IPS-18a (cell line): ENCODE measurements around the gene C1QTNF3.
"Not testable (repeated sequence)": the region's sequence is repeated elsewhere in the genome, so short reads cannot be mapped to it uniquely, and the experiment has no call there.

Source experiments
- H3K27ac ChIP-seq: one replicate; pipeline ENCODE4 v1.5.1; 2013; ENCODE audit warnings: low read length
- H3K27me3 ChIP-seq: one replicate; pipeline ENCODE4 v1.6.1; 2013; ENCODE audit warnings: mild to moderate bottlenecking, low read length; ENCODE audit not compliant: control insufficient read depth, insufficient read depth
- H3K36me3 ChIP-seq: one replicate; pipeline ENCODE4 v1.6.1; 2013; ENCODE audit warnings: low read depth, low read length; ENCODE audit not compliant: control insufficient read depth
- H3K4me1 ChIP-seq: one replicate; pipeline ENCODE4 v1.6.1; 2013; ENCODE audit warnings: low read depth, low read length; ENCODE audit not compliant: control insufficient read depth
- H3K4me3 ChIP-seq: one replicate; pipeline ENCODE4 v1.5.1; 2013; ENCODE audit warnings: low read length
- H3K9ac ChIP-seq: one replicate; pipeline ENCODE4 v1.6.1; 2013; ENCODE audit warnings: mild to moderate bottlenecking, low read length, moderate library complexity
- H3K9me3 ChIP-seq: one replicate; pipeline ENCODE4 v1.6.1; 2013; ENCODE audit warnings: low read depth, low read length; ENCODE audit not compliant: control insufficient read depth

The C1QTNF3 gene

GRCh38 chr5:34017254-34017653 lies 25.8 kb downstream of the C1QTNF3 start:
- H3K9ac ChIP-seq, result no peak overlapping the region
- no peaks in the 10 kb centered on the region for H3K4me1 ChIP-seq
- no peaks in the 10 kb centered on the region for H3K9me3 ChIP-seq
- H3K27me3 ChIP-seq, result no peaks in the 10 kb centered on the region
- H3K27ac ChIP-seq, result no peak overlapping the region
- H3K4me3 ChIP-seq, result no peak overlapping the region
- H3K36me3 ChIP-seq, result no peaks in the 10 kb centered on the region

DNA sequence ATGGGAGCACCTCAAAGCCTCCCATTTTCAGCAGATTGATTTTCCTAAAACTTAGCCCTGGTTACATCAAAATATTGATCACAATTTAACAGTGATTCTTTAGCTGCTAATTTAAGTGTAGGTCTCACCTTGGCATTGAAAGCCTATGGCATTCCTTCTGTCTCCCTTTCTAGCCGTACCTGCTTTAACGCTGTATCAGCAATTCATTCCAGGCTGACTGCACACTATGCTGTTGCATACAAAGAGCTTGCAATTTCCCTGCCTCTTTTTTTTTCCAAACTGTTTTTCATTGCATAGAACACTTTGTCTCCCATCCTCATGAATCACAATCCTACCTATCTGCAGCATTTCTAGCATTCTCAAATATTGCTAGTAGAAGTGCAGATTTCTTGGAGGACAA lies 26.3 kb downstream of the C1QTNF3 start:
- no peaks in the 10 kb centered on the region for H3K9me3 ChIP-seq
- no peak overlapping the region for H3K9ac ChIP-seq
- no peaks in the 10 kb centered on the region for H3K36me3 ChIP-seq
- no peak overlapping the region for H3K4me3 ChIP-seq
- no peaks in the 10 kb centered on the region for H3K4me1 ChIP-seq
- no peak overlapping the region for H3K27ac ChIP-seq
- no peaks in the 10 kb centered on the region for H3K27me3 ChIP-seq

- no peaks in the 10 kb centered on the region for H3K36me3 ChIP-seq
- H3K9me3 ChIP-seq, result no peaks in the 10 kb centered on the region
- H3K4me1 ChIP-seq, result no peaks in the 10 kb centered on the region
- H3K27ac ChIP-seq, result no peak overlapping the region
- H3K27me3 ChIP-seq, result no peaks in the 10 kb centered on the region
- H3K4me3 ChIP-seq, result no peak overlapping the region
- H3K9ac ChIP-seq, result no peak overlapping the region
These were observed 26.8 kb downstream of the C1QTNF3 start for GRCh38 chr5:34016222-34016621.

GRCh38 chr5:34015120-34015822 lies 27.7 kb downstream of the C1QTNF3 start:
- H3K27ac ChIP-seq, result no peak overlapping the region
- H3K9me3 ChIP-seq, result no peaks in the 10 kb centered on the region
- no peaks in the 10 kb centered on the region for H3K27me3 ChIP-seq
- no peaks in the 10 kb centered on the region for H3K4me1 ChIP-seq
- H3K9ac ChIP-seq, result no peak overlapping the region
- H3K36me3 ChIP-seq, result no peaks in the 10 kb centered on the region
- H3K4me3 ChIP-seq, result no peak overlapping the region

- Histone ChIP-seq H3K9me3 (no peaks in the 10 kb centered on the region), H3K27ac (no peak overlapping the region), H3K9ac (no peak overlapping the region), H3K36me3 (no peaks in the 10 kb centered on the region), H3K4me3 (no peak overlapping the region), H3K4me1 (no peaks in the 10 kb centered on the region), H3K27me3 (no peaks in the 10 kb centered on the region)
These were observed 28.4 kb downstream of the C1QTNF3 start for GRCh38 chr5:34014626-34015025.

DNA sequence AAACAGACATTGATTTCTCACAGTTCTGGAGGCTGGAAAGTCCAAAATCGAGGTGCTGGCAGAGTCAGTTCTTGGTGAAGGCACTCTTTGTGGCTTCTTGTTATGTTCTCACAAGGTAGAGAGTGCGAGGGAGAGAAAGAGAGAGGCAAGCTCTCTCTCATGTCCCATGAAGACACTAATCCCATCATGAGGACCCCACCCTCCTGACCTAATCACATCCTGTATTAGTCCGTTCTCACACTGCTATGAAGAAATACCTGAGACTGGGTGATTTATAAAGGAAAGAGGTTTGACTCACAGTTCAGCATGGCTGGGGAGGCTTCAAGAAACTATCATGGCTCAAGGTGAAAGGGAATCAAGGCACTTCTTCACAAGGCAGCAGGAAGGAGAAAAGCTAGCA lies 29.5 kb downstream of the C1QTNF3 start:
- Histone ChIP-seq H3K4me3 (no peak overlapping the region), H3K27me3 (no peaks in the 10 kb centered on the region), H3K9ac (no peak overlapping the region), H3K4me1 (peaks cover 6% of the 10 kb centered on the region), H3K27ac (no peak overlapping the region), H3K36me3 (no peaks in the 10 kb centered on the region), H3K9me3 (no peaks in the 10 kb centered on the region)

DNA sequence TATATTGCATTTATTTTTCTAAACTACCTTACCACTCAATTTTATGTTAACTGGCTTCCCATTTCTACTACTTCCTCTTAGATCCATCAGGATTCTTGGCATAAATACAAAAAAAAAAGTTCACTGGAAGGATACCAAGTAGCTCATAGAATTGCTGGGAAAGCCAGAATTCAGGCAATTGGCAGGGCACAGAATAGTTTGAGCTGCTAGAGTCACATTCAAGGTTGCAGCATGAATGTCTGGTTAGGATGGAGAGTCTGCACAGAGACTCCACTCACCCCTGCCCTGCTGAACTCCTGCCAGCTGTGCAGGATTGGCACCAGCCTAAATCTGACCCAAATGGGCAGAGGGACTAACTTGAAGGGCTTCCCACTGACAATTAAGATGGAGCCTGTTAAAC lies 30.2 kb downstream of the C1QTNF3 start:
- H3K36me3 ChIP-seq, result no peaks in the 10 kb centered on the region
- no peak overlapping the region for H3K27ac ChIP-seq
- H3K4me1 ChIP-seq, result peaks cover 7% of the 10 kb centered on the region
- no peaks in the 10 kb centered on the region for H3K9me3 ChIP-seq
- no peak overlapping the region for H3K4me3 ChIP-seq
- H3K9ac ChIP-seq, result no peak overlapping the region
- no peaks in the 10 kb centered on the region for H3K27me3 ChIP-seq

DNA sequence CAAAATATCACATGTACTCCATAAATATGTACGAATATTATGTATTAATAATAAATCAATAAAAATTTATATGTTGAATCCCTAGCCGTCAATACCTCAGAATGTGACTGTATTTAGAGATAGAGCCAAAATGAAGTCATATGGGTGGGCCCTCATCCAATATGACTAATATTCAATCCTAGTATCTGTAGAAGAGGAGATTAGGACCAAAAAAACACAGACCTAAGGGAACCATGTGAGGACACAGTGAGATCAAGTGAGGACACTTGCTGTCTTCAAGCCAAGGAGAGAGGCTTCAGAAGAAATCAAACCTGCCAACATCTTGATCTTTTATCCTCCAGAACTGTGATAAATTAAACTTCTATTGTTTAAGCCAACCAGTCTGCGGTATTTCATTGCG lies 31.5 kb downstream of the C1QTNF3 start:
- no peak overlapping the region for H3K27ac ChIP-seq
- H3K4me1 ChIP-seq, result peaks cover 12% of the 10 kb centered on the region
- no peak overlapping the region for H3K9ac ChIP-seq
- H3K27me3 ChIP-seq, result no peaks in the 10 kb centered on the region
- no peaks in the 10 kb centered on the region for H3K36me3 ChIP-seq
- no peak overlapping the region for H3K4me3 ChIP-seq
- H3K9me3 ChIP-seq, result no peaks in the 10 kb centered on the region

DNA sequence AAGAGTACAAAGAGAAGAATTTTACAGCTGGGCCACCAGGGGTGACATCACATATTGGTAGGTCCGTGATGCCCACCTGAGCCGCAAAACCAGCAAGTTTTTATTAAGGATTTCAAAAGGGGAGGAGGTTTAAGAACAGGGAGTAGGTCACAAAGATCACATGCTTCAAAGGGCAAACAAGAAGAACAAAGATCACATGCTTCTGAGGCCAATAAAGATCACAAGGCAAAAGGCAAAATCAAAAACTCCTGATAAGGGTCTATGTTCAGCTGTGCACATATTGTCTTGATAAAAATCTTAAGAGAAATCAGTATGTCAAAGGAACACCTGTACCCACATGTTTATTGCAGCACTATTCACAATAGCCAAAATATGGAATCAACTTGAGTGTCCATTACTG lies 32.9 kb downstream of the C1QTNF3 start:
- H3K4me3 ChIP-seq, H3K27me3 ChIP-seq, H3K9ac ChIP-seq, H3K36me3 ChIP-seq, H3K9me3 ChIP-seq, H3K27ac ChIP-seq: not testable (repeated sequence)
- H3K4me1 ChIP-seq, result peaks cover 12% of the 10 kb centered on the region

DNA sequence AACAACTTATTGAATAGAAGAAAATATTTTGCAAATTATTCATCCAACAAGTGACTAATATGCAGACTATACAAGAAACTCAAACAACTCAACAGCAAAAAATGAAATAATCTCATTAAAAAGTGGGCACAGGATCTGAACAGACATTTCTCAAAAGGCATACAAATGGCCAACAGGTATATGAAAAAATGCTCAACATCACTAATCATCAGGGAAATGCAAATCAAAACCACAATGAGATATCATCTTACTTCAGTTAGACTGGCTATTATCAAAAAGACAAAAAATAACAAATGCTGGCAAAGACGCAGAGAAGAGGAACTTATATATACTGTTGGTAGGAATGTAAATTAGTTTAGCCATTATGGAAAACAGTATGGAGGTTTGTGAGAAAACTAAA lies 33.4 kb downstream of the C1QTNF3 start:
- Histone ChIP-seq H3K27ac (no peak overlapping the region), H3K9me3 (no peaks in the 10 kb centered on the region), H3K36me3 (no peaks in the 10 kb centered on the region), H3K4me3 (no peak overlapping the region), H3K9ac (no peak overlapping the region), H3K4me1 (peaks cover 12% of the 10 kb centered on the region), H3K27me3 (no peaks in the 10 kb centered on the region)

GRCh38 chr5:34008802-34009201 lies 34.2 kb downstream of the C1QTNF3 start:
- H3K4me3 ChIP-seq, result peak overlapping the region; percentile 77
- H3K4me1 ChIP-seq, result peaks cover 12% of the 10 kb centered on the region
- peak overlapping the region; percentile 84 for H3K27ac ChIP-seq
- H3K27me3 ChIP-seq, result no peaks in the 10 kb centered on the region
- H3K36me3 ChIP-seq, result peaks cover 1% of the 10 kb centered on the region
- H3K9me3 ChIP-seq, result no peaks in the 10 kb centered on the region
- H3K9ac ChIP-seq, result peak overlapping the region; percentile 80
